CD4-positive, alpha-beta T cell treated with Interferon gamma for 1 hour (primary cell): ENCODE results near the gene ZNF783.
A peak's percentile ranks its signal among the peaks of the same experiment; 100 is the strongest.
"Not testable (repeated sequence)": the region's sequence is repeated elsewhere in the genome, so short reads cannot be mapped to it uniquely, and the experiment has no call there.

Source experiments
- DNase-seq: peaks from one replicate; pipeline ENCODE4 v3.0.0-alpha.2; 2020

ZNF783 gene

DNA sequence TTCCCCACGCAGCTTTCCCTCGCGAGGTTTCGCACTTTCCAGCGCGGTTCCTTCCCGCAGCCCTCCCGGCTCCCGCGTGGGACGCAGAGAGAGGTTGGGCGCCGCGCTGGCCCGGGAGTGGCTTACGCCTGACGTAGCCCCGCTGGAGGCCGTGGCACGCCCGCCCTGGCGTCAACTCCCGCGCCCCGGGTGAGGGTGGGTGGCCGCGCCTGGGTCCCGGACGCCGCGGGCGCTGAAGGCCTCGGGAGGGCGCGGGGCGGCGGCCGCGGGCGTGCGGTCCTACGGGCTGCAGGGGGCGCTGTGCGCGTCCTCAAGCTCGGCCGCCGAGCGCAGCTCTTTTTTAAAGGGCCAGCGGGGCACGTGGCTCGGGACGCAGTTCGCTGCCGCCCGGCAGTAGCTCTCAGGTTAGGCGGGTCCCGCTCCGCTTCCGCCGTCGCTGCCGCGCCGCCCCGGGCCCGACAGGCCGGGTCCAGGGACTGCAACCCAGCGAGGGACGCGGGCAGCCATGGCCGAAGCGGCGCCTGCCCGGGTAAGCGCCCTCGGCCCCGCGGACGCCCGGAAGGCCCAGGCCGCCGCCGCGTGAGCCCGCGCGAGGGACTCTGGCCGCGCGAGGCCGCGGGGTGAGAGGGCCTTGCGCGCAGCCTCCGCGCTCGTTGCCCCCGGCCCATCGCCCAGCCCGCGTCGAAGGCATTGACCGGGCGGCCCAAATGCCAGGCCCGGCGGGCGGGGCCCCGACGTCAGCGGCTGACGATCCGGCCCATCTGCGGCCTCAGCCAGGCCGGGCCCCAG, at the start of gene ZNF783:
Gene ZNF783, plus strand, starts transcription at position 368 of the 789 bp plus-strand sequence. Its CDS starts 138 bp downstream, at position 506.
- peak; percentile 87 for DNase-seq

DNA sequence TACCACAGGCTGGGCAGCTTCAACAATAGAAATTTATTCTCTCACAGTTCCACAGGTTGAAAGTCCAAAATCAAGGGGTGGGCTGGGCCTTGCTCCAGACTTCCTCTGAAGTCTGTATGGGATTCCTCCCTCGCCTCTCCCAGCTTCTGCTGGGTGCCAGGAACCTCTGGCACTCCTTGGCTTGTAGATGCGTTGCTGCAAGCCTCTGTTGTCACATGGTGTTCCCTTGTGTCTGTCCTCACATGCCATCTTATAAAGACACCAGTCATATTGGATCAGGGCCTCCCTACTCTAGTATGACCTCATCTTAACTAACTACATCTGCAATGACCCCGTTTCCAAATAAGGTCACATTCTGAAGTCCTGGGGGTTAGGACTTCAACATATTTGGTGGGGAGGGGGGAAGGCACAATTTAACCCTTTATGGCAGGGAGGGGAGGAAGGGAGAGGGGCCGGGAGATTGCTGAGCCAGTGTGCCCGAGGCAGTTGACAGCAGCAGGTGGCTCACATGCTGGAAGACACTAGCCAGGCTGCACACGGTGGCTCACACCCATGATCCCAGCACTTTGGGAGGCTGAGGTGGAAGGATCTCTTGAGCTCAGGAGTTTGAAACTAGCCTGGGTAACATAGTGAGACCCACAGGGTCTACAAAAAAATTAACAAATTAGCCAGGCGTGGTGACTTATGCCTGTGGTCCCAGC, 47.8 kb upstream of the ZNF783 start:
- DNase-seq, result no peak

DNA sequence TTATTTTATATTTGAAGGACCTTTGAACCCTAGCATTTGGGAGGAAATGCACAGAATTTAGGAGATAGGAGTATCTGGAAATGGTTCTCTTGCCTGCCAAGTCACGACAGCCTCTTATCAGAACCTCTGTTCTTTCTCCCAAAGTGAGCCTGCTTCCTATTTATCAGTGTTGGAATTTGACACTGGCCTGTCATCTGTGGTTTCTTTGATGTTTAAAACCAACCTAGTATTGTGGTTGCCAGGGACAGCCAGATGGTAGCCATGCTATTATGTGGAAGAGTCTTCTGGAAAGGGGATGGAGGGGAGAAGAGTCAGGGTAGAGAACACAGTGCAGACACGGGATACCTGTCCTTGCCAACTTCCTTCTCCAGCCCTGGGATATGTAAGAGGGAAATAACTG, 45.6 kb upstream of the ZNF783 start:
- DNase-seq, result no peak

DNA sequence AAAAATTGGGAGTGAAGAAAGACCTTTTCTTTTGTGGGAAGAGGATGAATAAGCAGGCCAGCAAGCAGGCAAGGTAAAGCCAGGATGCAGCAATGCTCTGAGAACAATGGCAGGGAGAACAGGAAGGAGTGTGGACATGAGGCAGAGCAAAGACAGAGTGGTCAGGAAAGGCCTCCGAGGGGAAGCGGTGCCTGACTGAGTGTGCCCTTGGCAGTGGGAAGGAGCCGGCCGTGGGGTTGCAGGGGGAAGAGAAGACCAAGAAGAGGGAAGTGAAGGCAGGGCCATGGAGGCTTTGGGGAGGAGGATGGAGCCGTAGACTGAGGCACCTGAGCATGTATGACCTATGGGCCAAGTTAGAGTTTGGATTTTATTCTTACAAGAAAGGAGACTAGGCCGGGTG, 44.4 kb upstream of the ZNF783 start:
- no peak for DNase-seq

DNA sequence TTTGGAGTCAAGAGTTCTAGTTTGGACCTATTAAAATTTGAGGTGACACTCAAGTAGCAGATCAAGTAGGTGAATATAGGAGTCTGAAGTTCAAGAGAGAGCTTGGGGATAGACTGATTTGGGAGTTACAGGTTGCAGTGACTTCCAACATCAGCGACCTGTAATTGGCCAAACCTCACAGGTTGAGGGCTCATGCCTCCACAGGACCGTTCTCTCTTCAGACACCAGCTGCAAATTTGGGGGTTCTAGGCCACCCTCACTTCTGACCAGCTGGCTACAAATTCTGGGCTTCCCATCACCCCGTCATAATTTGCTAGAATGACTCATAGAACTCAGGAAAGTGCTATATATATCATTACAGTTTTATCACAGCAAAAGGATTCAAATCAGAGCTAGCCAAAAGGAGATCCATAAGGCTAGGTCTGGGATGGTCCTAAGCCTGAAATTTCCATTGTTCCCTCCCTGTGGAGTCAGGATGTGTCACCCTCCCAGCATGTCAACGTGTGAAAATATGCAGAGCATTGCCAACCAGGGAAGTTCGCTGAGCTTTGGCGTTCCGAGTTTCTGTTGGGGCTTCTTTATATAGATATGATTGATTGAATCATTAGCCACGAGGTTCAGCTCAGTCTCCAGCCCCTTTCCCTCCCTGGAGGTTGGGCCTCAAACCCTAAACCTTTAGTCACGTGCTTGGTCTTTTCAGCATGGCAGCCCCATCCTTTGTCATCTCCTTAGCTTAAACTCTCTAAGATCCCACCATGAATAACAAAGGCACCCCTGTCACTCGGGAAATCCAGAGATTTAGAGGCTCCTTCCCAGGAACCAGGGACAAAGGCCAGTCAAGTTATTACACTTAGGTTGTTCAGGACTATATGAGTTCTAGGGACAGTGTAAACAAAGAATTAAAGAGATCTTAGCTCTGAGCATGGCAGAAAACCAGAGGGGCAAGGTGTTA, 43.3 kb upstream of the ZNF783 start:
- DNase-seq, result no peak

DNA sequence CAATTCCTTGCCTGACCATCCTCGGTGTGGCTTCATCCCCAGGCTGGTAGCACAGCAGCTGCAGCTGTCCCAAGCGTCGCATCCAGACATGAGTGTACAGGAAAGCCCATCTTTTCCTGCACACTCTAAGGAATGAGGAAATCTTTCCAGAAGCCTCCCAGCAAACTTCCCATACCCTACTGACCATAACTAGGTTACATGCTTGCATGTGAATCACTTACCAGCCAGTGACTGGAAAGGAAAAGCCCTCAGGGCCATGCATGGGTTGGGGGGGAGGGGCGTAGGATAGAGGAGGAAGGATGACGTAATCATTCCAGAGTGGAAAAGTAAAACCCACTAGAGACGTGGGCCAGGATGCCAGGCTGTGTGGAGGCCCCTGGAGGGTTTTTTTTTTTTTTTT, 41.5 kb upstream of the ZNF783 start:
- no peak for DNase-seq

DNA sequence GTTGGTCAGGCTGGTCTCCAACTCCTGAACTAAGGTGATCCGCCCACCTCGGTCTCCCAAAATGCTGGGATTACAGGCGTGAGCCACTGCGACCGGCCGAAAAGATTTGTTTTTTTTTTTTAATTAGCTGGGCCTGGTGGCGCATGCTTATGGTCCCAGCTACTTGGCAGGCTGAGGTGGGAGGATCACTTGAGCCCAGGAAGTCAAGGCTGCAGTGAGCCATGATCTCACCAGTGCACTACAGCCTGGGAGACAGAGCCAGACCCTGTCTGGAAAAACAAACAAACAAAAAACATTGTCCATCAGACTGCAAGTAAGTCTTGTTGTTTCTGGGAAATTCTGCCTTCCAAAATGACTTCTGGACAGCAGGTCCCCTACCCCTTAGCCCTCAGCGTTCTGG, 38.8 kb upstream of the ZNF783 start:
- DNase-seq, result no peak

DNA sequence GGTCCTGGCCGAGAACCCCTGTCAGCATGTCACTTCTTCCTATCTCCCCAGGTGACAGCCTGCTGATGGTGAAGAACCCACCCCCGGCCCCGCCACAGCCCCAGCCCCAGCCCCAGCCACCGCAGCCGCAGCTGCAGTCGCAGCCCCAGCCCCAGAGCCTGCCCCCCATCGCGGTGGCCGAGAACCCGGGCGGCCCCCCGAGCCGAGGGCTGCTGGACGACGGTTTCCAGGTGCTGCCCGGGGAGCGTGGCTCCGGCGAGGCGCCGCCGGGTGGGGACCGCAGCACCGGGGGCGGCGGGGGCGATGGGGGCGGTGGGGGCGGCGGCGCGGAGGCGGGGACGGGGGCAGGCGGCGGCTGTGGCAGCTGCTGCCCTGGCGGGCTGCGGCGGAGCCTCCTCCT, 38.2 kb upstream of the ZNF783 start:
- DNase-seq, result no peak

DNA sequence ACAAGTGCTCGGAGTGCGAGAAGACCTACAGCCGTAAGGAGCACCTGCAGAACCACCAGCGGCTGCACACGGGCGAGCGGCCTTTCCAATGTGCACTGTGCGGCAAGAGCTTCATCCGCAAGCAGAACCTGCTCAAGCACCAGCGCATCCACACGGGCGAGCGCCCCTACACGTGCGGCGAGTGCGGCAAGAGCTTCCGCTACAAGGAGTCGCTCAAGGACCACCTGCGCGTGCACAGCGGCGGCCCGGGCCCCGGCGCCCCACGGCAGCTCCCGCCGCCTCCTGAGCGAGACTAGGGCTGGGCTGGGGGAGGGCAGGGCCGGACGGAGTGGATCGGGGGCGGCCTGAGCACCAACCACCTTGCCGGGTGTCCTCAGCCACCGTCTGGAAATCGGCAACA, 37.6 kb upstream of the ZNF783 start:
- no peak for DNase-seq

DNA sequence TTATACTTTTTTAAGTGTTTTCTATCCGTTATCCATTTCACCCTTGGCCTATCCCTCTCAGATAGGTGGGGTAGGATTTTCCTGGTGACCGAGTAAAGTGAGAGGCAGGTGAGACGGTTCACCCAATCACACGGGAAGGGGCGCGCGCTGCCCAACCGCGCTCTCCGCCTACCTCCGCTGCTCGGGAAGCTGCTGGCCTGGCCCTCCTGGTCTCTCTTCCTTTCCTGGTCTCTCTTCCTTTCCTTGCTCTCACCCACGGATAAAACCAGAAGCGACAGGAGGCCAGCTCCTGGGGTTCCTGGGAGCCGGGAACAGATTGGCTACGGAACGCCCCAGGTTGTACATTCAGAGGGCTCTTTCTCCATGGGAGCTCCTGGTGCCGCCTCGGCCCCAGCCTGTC, 36.9 kb upstream of the ZNF783 start:
- no peak for DNase-seq

DNA sequence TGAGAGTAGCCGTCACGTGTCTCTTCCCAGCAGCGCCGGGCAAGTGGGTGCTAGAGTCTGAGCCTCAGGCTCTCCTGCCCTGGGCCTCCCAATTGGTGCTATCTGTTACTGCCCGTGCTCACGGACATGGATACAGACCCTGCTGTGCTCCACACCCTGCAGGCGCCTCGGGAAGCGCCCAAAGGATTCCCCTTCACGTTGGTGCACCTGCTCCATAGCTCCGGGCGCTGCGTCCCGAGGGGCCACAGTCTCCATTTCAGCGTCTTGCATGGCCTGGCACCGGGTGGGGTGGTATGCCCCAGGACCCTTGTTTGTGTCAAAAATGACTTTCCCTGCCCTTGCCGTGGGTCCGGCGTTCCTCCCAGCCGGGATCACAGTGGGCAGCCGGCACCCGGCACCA, 36.3 kb upstream of the ZNF783 start:
- no peak for DNase-seq

DNA sequence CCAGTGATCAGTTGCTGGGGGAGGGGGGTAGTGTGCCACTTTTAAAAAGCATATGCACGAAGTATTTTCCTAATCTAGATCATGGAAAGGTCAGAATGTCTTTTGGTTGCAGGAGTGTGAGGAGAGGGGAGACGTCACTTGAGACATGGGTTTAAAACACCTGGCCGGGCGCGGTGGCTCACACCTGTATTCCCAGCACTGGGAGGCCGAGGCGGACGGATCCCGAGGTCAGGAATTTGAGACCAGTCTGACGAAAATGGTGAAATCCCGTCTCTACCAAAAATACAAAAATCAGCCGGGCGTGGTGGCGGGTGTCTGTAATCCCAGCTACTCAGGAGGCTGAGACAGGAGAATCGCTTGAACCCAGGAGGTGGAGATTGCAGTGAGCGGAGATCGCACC, 35.6 kb upstream of the ZNF783 start:
- not testable (repeated sequence) for DNase-seq

DNA sequence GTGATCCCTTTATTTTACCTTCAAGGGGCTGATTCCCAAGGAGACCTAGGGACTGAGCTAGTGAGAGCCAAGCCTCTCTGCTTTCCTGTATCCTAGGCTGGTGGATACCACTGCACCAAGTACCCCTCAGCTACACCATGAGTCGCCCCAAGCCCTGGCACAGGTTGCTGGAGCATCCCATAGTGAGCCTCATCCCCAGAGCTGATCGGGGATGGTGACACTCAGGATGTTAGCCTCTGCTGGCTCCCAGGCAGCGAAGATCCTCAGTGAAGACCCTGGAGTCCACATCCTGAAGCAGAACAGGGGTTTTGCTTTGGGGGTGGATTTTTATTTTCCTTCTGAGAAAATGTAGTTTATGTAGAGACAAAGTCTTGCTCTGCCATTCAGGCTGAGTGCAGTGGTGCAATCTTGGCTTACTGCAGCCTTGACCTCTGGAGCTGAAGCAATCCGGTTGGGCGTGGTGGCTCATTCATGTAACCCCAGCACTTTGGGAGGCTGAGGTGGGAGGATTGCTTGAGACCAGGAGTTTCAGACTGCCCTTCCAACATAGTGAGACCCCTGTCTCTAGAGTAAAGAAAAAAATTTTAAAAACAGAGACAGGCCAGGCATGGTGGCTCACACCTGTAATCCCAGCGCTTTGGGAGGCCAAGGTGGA, 35.0 kb upstream of the ZNF783 start:
- no peak for DNase-seq

DNA sequence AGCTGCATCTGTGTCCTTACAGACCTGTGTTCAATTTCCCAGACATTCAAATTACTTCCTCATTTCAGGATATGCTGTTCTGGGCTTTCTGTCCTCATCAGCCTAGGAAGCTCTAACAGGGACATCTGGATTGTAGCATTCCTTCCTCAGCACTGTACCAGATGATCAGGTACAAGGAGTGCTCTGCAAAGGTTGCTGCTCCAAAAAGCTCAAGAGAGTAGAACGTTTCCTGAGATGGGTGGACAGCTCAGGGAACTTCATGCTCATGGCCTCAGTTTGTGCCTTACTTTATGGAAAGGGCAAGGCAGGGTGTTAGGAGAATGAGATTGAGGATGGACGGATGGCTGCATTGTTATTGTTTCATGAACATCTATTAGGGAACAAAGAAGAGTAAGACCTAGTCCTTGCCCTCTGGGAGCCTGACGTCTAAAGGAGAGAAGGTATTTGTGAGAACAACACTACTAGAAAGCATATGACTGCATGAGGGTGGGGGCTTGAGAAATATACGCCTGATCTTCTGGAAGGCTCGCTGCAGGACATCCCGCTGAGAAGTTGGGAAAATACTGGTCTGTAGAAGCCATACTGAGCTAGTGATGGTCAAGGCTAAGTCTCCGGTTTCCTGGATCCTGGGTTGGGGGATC, 33.0 kb upstream of the ZNF783 start:
- DNase-seq, result no peak

DNA sequence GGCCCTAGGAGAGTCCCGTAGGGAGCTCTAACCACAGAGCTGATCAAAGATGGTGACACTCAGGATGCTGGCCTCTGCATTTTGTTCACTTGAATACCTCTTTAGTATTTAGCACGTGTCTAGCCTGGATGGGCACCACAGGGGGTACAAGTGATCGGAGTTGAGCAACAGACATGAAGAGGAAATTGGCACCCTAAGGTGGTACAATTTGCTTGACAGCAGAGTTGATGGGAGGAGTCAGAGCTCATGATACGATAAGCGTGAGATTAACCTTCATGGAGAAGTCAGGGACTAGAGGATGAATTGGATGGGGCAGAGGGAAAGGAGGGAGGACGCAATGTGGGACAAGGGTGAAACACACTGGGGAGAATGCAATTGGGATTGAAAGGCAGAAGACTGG, 32.5 kb upstream of the ZNF783 start:
- DNase-seq, result no peak

DNA sequence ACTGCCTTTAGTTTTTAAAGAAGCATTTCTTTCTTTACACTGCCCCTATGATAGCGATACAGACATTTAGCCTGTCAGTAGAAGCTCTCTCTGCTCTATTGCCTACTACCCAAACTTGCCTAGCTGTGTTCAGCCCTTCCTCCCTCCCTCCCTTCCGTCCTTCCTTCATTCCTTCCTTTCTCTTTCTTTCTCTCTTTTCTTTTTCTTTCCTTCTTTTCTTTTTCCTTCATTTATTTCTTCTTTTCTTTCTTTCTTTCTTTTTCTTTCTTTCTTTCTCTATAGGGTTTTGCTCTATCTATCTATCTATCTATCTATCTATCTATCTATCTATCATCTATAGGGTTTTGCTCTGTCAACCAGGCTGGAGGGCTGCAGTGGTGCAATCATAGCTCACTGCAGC, 29.6 kb upstream of the ZNF783 start:
- DNase-seq, result no peak

DNA sequence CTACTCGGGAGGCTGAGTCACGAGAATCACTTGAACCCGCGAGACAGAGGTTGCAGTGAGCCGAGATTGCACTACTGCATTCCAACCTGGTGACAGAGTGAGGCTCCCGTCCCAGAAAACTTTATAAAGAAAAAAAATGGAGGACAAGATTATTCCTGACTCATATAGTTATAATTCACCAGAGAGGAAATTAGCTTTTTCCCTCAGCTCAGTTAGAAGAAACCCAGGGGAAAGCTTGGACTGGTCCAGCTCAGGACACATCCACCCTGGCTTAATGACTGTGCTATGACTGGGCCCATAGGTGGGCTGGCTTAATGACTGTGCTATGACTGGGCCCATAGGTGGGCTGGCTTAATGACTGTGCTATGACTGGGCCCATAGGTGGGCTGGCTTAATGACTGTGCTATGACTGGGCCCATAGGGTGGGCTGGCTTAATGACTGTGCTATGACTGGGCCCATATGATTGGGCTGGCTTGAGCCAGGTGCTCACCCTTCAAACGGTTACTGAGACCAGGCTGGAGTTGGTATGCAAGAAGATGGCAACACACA, 28.3 kb upstream of the ZNF783 start:
- DNase-seq, result not testable (repeated sequence)

DNA sequence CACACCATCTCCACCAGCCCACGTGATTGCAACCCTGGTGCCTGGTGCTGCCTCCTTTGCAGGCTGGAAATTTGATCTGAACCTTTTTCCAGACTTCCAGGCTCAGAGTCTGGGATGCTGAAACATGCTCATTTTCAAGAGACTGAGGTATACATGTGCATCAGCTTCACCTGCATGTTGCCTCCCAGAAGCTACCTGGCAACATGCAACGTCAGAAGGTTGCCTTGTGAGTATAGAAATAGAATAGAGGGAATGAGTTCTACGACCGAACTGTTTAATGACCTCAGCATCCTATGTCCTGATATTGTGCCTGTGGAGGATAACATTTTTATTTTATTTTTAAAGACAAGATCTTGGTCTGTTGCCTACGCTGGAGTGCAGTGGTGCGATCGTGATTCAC, 24.5 kb upstream of the ZNF783 start:
- DNase-seq, result no peak

DNA sequence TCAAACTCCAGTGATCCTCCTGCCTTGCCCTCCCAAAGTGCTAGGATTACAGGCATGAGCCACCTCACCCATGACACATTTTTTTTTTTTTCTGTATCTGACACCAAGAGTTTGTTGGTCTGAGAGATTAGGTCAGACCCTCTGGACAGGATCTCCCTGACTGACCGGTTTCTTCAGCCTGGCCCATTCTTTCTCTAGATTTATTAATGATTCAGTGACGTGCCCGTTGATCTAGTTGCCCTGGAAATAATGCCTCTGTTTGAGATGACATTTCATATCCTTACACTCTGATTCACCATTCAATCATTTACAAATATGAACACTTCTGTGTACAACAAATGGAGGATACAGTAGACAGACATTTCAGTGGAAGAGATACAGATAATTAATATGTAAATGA, 23.9 kb upstream of the ZNF783 start:
- DNase-seq, result no peak

DNA sequence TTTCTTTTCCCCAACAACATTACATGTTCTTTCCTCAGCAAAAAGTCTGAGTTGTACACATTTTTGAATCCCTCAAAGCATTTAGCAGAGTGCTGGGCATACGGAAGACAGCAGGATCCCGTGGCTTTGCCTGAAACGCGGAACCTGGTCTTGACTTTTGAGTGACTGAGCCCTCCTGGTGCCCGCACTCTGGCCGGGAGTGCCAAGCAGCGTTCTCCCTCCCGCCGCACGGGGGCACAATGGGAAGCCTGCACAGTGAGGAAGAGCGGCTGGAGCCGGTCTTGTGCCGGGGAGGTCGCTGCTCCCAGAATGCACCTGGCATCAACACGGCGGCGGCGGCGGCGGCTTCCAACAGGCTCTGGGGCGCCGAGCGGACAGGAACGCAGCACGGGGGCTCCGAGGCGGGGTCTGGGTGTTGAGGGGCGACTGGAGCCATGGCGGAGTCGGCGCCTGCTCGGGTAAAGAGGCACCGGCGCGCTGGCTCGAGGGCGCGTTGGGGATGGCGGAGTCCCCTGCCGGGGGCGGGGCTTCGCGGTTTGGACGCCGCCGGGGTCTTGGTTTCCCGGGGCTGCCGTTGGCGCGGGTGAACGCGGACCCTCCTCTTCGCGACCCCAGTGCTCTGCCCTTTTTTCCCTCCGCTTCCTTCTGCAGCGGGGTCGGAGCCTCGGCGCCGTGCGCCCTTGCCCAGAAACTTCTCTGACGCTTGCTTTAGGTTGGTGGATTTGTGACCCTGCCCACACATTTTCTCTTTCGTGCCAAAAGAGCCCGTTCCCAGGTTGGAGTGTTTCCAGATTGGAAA, 22.5 kb upstream of the ZNF783 start, which contains the start of gene ZNF212:
Gene ZNF212, plus strand, starts transcription at position 307 of the 799 bp plus-strand sequence. Its CDS starts 128 bp downstream, at position 435.
- peak; percentile 87 for DNase-seq

DNA sequence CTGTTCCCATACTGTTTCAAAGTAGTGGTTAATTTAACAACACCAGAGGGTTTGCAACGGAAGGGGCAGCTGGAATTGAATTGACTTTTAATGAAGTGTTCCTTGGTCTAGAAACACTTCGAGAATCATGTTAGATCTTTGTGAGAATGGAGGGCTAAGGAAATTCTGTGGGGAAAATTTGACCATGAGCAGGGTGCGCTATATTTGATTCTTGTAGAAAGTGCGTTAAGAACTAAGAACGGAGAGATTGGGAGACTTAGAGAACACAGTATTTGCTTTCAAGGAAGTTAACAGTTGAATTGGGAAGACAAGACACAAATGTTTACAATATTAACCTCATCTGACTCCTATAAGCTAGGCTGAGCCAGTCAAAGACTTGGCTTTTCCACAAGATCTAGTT, 21.4 kb upstream of the ZNF783 start:
- no peak for DNase-seq
